GM10847 (cell line): ENCODE results near the gene TNFSF9.

Source experiments
- POLR2A ChIP-seq: IDR thresholded peaks from 2 replicates; pipeline ENCODE4 v1.6.1; 2011; ENCODE audit not compliant: insufficient read length; ENCODE audit errors: extremely low read depth

Gene TNFSF9

GRCh38 chr19:6579450-6580178 lies 48.8 kb downstream of the TNFSF9 start:
- no peak for TF ChIP-seq POLR2A

- TF ChIP-seq POLR2A: no peak
Measured at GRCh38 chr19:6580313-6580712, 49.5 kb downstream of the TNFSF9 start.
